ENCODE measurements around the gene ARHGAP23. TPM values are rescaled to one million over a fixed set of nuclear protein-coding genes. Genes with fewer than 3 reads are reported as not detected.

The ARHGAP23 gene
- total and polyA plus RNA-seq, 2 donors (not counting 3 experiments of a cell fraction or from before 2014, with no cell fraction given), result 25.4 to 190 TPM

DNA sequence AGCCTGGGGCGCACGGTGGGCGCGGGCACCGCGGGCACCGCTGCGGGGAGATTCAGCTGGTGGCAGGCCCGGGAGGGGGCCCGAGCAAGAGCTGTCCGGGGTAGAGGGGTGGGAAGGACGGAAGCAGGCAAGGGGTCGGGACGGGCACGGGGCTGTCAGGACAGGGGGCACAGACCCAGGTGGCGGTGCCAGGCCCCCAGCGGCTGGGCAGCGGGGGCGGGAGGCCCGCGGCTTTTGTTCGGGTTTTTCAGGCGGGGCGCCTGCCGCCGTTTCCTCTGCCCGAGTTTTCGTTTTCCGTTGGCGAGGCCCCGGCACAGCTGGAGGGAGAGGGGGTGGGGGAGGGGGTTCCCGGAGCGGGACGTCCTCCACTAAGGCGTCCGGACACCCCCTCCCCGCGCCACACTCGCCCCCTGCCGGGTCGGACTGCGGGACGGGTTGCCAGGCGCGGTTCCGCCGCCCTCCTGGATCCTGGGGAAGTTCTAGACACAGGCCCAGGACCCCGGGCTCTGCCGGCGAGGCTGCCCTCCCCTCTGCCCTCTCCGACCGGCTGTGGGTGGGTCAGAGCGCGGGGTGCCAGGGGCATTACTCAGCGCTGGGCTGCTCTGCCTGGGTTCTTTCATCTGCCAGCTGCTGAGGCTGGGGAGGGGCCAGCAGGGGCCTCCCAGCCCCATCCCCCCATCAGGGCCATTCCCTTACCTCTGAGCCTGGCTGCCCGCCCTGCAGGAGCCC, 543 bp downstream of the ARHGAP23 start:
- POLR2A ChIA-PET, result no interaction called here
- H3K27me3 ChIP-seq (ENCODE audit: control insufficient read depth in 2 of 2, insufficient read depth in 2 of 2, low read length in 2 of 2), result no peaks in the 10 kb centered on the region
- intact Hi-C loops (cut with micrococcal nuclease), result loop anchor here (1.0 kb wide), 1 partner anchor 10 kb away; no protein-coding TSS in a partner anchor
- H4K20me1 ChIP-seq (replicated peaks; ENCODE audit: control insufficient read depth, extremely low read depth, insufficient read depth, low read length), result peaks cover 5% of the 10 kb centered on the region
- BruUV-seq (replicated peaks), result no TSS peak
- peak overlapping the region; percentile 89 for H3K4me2 ChIP-seq (ENCODE audit: insufficient read depth, low read length)
- peaks cover 0 to 2% of the 10 kb centered on the region in 2 experiments for H3K36me3 ChIP-seq (ENCODE audit: control insufficient read depth in 2 of 2, extremely low read depth in 1 of 2, insufficient read depth in 2 of 2, low read length in 2 of 2)
- peak overlapping the region; percentile 40 for H3K27ac ChIP-seq (ENCODE audit: insufficient read depth, low read depth, low read length)
- H3K9me1 ChIP-seq (replicated peaks; ENCODE audit: control insufficient read depth, extremely low read depth, insufficient read depth, low read length), result no peaks in the 10 kb centered on the region
- peaks cover 67% of the 10 kb centered on the region for H3K79me2 ChIP-seq (ENCODE audit: control insufficient read depth, insufficient read depth, low read length)
- H3K9me3 ChIP-seq (replicated peaks; ENCODE audit: control insufficient read depth, insufficient read depth, low read length), result no peaks in the 10 kb centered on the region
- H3K4me3 ChIP-seq (replicated peaks in 1 of 3; ENCODE audit: insufficient read depth in 1 of 3, low read depth in 1 of 3, low read length in 3 of 3), result peak overlapping the region; percentile 63 to 81 (median 70)
- CTCF ChIA-PET, result interaction anchor here (1.0 to 3.8 kb wide), 7 partner anchors 10 to 79 kb away, joined by 3 to 18 read pairs (median 3); no protein-coding TSS in a partner anchor
- peak overlapping the region; percentile 34 for H2AFZ ChIP-seq (ENCODE audit: low read depth, low read length)
- TF ChIP-seq EZH2 (IDR thresholded peaks at IDR 0.05; ENCODE audit: borderline replicate concordance, low read depth, low read length, severe bottlenecking), result no peak
- TF ChIP-seq MYC (IDR thresholded peaks at IDR 0.05; ENCODE audit: low read depth, low read length), result no peak
- peak; percentile 43 for TF ChIP-seq POLR2A (IDR thresholded peaks at IDR 0.05; ENCODE audit: low read depth, low read length)
- TF ChIP-seq POLR2AphosphoS5 (IDR thresholded peaks at IDR 0.05; ENCODE audit: insufficient read depth, low read depth, low read length), result peak; percentile 59
- peak; percentile 56 for DNase-seq (ENCODE audit: low read depth, low spot score)
- no peak for FAIRE-seq
- dilution Hi-C loops (cut with MboI; ENCODE audit: extremely low pct_ligation_motif_present, low sequenced_read_pairs), result no loop called here
- peak overlapping the region; percentile 68 for H3K9ac ChIP-seq (replicated peaks; ENCODE audit: extremely low read depth, insufficient read depth, low read length)
- peaks cover 53% of the 10 kb centered on the region for H3K4me1 ChIP-seq (ENCODE audit: control insufficient read depth, extremely low read depth, insufficient read depth, low read length)

DNA sequence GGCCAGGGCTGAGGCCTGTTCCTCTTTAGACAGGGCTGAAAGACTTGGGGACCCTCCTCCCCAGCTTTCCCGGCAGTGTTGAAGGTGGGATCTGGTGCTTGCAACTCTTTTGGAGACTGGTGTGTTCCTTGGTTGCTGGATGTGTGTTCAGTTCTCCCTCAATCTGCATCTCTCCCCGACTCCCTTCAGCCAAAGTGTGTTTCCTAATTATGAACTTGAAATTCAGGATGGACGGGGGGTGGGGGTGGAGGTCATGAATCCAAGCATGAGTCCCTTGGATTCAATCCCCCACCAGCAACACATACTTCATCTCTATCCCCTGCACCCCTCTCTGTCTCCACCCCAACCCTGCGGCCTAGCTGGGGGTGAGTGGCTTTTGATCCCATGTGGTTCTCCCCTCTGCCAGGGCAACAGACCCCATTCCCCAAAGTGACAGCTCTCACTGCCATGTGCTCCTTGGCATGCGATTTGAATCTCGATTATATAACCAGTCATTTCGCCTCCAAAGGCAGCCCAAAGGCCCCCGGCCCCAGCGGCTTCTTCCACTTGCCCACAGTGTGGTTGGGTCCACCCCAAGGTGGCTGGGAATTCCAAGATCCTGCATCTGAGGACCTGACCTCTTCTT, 1.3 kb downstream of the ARHGAP23 start:
- Histone ChIP-seq H3K9me1 (replicated peaks; ENCODE audit: control insufficient read depth, extremely low read depth, insufficient read depth, low read length) (no peaks in the 10 kb centered on the region), H3K36me3 (ENCODE audit: control insufficient read depth in 2 of 2, extremely low read depth in 1 of 2, insufficient read depth in 2 of 2, low read length in 2 of 2) (peaks cover 0 to 2% of the 10 kb centered on the region in 2 experiments), H3K4me2 (ENCODE audit: insufficient read depth, low read length) (peak overlapping the region; percentile 89), H4K20me1 (replicated peaks; ENCODE audit: control insufficient read depth, extremely low read depth, insufficient read depth, low read length) (peaks cover 5% of the 10 kb centered on the region), H3K9ac (replicated peaks; ENCODE audit: extremely low read depth, insufficient read depth, low read length) (peak overlapping the region; percentile 68), H3K27me3 (ENCODE audit: control insufficient read depth in 2 of 2, insufficient read depth in 2 of 2, low read length in 2 of 2) (no peaks in the 10 kb centered on the region), H2AFZ (ENCODE audit: low read depth, low read length) (no peak overlapping the region), H3K27ac (ENCODE audit: insufficient read depth, low read depth, low read length) (peak overlapping the region; percentile 40), H3K79me2 (ENCODE audit: control insufficient read depth, insufficient read depth, low read length) (peaks cover 75% of the 10 kb centered on the region), H3K4me1 (ENCODE audit: control insufficient read depth, extremely low read depth, insufficient read depth, low read length) (peaks cover 48% of the 10 kb centered on the region), H3K4me3 (replicated peaks in 1 of 3; ENCODE audit: insufficient read depth in 1 of 3, low read depth in 1 of 3, low read length in 3 of 3) (peak overlapping the region; percentile 63 to 81 (median 70)), H3K9me3 (replicated peaks; ENCODE audit: control insufficient read depth, insufficient read depth, low read length) (no peaks in the 10 kb centered on the region)
- dilution Hi-C loops (cut with MboI; ENCODE audit: extremely low pct_ligation_motif_present, low sequenced_read_pairs), result no loop called here
- POLR2A ChIA-PET, result no interaction called here
- intact Hi-C loops (cut with micrococcal nuclease), result loop anchor here (1.0 kb wide), 1 partner anchor 10 kb away; no protein-coding TSS in a partner anchor
- TF ChIP-seq POLR2A (IDR thresholded peaks at IDR 0.05; ENCODE audit: low read depth, low read length), result no peak
- no peak for TF ChIP-seq JUN (IDR thresholded peaks at IDR 0.05; ENCODE audit: borderline replicate concordance, insufficient read depth, insufficient read length, low read depth)
- no peak for TF ChIP-seq MYC (IDR thresholded peaks at IDR 0.05; ENCODE audit: low read depth, low read length)
- TF ChIP-seq, protein P1, sequence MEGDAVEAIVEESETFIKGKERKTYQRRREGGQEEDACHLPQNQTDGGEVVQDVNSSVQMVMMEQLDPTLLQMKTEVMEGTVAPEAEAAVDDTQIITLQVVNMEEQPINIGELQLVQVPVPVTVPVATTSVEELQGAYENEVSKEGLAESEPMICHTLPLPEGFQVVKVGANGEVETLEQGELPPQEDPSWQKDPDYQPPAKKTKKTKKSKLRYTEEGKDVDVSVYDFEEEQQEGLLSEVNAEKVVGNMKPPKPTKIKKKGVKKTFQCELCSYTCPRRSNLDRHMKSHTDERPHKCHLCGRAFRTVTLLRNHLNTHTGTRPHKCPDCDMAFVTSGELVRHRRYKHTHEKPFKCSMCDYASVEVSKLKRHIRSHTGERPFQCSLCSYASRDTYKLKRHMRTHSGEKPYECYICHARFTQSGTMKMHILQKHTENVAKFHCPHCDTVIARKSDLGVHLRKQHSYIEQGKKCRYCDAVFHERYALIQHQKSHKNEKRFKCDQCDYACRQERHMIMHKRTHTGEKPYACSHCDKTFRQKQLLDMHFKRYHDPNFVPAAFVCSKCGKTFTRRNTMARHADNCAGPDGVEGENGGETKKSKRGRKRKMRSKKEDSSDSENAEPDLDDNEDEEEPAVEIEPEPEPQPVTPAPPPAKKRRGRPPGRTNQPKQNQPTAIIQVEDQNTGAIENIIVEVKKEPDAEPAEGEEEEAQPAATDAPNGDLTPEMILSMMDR (IDR thresholded peaks at IDR 0.05; ENCODE audit: extremely low read depth in 1 of 2, insufficient read depth in 1 of 2, low read depth in 1 of 2, low read length in 2 of 2), result no peak
- no peak for TF ChIP-seq MAX (IDR thresholded peaks at IDR 0.05; ENCODE audit: insufficient read depth, insufficient read length)
- TF ChIP-seq POLR2AphosphoS5 (IDR thresholded peaks at IDR 0.05; ENCODE audit: insufficient read depth, low read depth, low read length), result no peak
- TF ChIP-seq FOS (IDR thresholded peaks at IDR 0.05; ENCODE audit: borderline replicate concordance, insufficient read depth, low read length), result no peak
- no peak for DNase-seq (ENCODE audit: low read depth, low spot score)
- FAIRE-seq, result no peak
- TSS peak; percentile 28 for BruUV-seq (replicated peaks)
- CTCF ChIA-PET, result interaction anchor here (1.0 to 3.8 kb wide), 5 partner anchors 9 to 30 kb away, joined by 3 to 18 read pairs (median 3); no protein-coding TSS in a partner anchor
